OCI-LY7 (cell line): ENCODE measurements around the gene TMEM238.

Experiments used
- CTCF ChIP-seq: fragments of 200-600 bp; sonication (generic); conservative IDR thresholded peaks from 2 replicates; pipeline ENCODE4 v1.5.1; 2014; ENCODE audit warnings: mild to moderate bottlenecking, antibody characterized with exemption, low read length, moderate library complexity, mixed read lengths
- EZH2phosphoT487 ChIP-seq: fragments of 200-600 bp; sonication (generic); IDR thresholded peaks from 2 replicates; pipeline ENCODE4 v1.6.1; 2018; ENCODE audit warnings: low read depth, borderline replicate concordance, mild to moderate bottlenecking, mixed run types, antibody characterized with exemption, low read length, moderate library complexity, mixed read lengths

GRCh38 chr19:55408533-55408872, 24.4 kb upstream of the TMEM238 start:
- TF ChIP-seq CTCF: no peak
- TF ChIP-seq EZH2phosphoT487: no peak
